Stimulated activated naive CD8-positive, alpha-beta T cell treated with anti-CD3 and anti-CD28 coated beads, Interleukin-15, Interleukin-2, amounts not matched to agents 100 ng/mL and 50 ng/mL, for 24 hours (primary cell): Measurements from ENCODE around the gene ATP10A.
A peak's percentile ranks its signal among the peaks of the same experiment; 100 is the strongest.

Source experiments
- H3K27ac Mint-ChIP-seq: one replicate; pipeline ENCODE4 v1.8.0; 2021; ENCODE audit warnings: mild to moderate bottlenecking, mixed read lengths
- H3K27me3 Mint-ChIP-seq: one replicate; pipeline ENCODE4 v1.8.0; 2021; ENCODE audit warnings: mixed read lengths
- H3K36me3 Mint-ChIP-seq: one replicate; pipeline ENCODE4 v1.8.0; 2021; ENCODE audit warnings: low read depth, mixed read lengths
- H3K4me1 Mint-ChIP-seq: one replicate; pipeline ENCODE4 v1.8.0; 2021; ENCODE audit warnings: low read depth, mixed read lengths
- H3K4me3 Mint-ChIP-seq: one replicate; pipeline ENCODE4 v1.8.0; 2021; ENCODE audit warnings: mild to moderate bottlenecking, mixed read lengths
- H3K9me3 Mint-ChIP-seq: one replicate; pipeline ENCODE4 v1.8.0; 2021; ENCODE audit warnings: mixed read lengths

The ATP10A gene, protein sequence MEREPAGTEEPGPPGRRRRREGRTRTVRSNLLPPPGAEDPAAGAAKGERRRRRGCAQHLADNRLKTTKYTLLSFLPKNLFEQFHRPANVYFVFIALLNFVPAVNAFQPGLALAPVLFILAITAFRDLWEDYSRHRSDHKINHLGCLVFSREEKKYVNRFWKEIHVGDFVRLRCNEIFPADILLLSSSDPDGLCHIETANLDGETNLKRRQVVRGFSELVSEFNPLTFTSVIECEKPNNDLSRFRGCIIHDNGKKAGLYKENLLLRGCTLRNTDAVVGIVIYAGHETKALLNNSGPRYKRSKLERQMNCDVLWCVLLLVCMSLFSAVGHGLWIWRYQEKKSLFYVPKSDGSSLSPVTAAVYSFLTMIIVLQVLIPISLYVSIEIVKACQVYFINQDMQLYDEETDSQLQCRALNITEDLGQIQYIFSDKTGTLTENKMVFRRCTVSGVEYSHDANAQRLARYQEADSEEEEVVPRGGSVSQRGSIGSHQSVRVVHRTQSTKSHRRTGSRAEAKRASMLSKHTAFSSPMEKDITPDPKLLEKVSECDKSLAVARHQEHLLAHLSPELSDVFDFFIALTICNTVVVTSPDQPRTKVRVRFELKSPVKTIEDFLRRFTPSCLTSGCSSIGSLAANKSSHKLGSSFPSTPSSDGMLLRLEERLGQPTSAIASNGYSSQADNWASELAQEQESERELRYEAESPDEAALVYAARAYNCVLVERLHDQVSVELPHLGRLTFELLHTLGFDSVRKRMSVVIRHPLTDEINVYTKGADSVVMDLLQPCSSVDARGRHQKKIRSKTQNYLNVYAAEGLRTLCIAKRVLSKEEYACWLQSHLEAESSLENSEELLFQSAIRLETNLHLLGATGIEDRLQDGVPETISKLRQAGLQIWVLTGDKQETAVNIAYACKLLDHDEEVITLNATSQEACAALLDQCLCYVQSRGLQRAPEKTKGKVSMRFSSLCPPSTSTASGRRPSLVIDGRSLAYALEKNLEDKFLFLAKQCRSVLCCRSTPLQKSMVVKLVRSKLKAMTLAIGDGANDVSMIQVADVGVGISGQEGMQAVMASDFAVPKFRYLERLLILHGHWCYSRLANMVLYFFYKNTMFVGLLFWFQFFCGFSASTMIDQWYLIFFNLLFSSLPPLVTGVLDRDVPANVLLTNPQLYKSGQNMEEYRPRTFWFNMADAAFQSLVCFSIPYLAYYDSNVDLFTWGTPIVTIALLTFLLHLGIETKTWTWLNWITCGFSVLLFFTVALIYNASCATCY (N-terminal part only)

DNA sequence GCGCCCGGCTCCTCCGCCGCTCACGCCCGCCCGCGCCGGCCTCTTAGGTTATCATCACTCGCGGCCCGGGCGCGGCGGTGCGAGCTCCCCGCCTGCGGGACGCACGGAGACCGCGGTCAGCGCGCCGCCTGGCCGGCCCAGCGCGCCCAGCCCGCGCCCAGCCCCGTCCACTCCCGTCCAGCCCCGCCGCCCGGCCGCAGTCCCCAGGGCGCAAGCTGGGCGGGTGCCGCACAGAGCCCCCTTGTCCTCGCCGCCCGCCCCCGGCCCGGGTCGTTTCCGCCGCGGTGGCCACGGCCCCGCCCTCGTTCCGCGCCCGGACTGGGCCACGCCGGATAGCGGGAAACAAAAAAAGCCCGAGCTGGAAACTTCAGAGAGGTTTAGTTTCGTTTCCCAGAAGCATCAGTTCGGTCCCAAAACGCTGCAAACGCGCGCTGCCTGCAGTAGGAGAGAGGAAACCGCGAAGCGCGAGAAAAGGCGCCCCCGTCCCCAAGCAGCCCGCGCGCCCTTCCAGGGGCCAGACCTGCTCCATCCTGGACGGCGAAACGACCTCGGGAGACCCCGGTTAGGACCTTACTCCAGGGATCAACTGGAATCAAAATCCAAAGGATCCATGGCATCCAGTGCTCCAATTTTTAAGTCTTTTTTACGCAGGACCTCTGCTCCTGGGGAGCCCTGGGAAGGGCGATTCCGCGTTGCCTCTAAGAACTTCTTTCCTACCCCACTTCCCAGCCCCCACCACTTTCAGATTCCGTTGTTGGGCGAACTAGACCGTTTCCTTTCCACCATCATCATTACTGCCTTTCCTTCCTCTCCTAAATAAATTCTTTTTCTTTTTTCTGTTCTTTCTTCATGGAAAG lies at the start of gene ATP10A:
ATP10A (minus strand) TSS at position 217 of the 857 bp plus-strand sequence. CDS start 231 bp downstream, outside the sequence.
- Mint-ChIP-seq H3K36me3 (peaks cover 17% of the 10 kb centered on the region), H3K9me3 (no peaks in the 10 kb centered on the region), H3K27ac (peak within 1 kb of the TSS; percentile 88), H3K4me3 (peak within 1 kb of the TSS; percentile 89), H3K27me3 (peaks cover 9% of the 10 kb centered on the region), H3K4me1 (peaks cover 36% of the 10 kb centered on the region)

DNA sequence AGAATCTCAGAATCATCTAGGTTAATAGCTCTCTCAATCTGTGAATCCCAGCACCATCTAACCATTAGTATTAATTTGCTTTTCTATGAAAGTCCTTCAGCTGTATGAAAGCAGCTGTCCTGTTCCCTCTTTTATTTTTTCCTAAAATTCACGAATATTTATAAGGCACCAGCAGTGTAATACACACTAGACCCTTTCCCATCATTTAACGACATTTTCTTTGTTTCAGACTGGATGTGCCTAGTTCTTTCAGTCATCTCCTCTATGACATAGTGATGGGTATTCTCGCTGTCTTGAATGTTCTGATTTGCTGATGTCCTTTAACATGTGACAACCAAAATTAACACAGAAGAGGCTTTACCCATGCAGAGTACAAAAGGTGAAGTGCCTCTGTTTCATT lies 48.9 kb upstream of the ATP10A start:
- H3K4me3 Mint-ChIP-seq = no peak overlapping the region
- H3K27ac Mint-ChIP-seq = no peak overlapping the region
- H3K9me3 Mint-ChIP-seq = no peaks in the 10 kb centered on the region
- H3K36me3 Mint-ChIP-seq = no peaks in the 10 kb centered on the region
- peaks cover 4% of the 10 kb centered on the region for H3K27me3 Mint-ChIP-seq
- H3K4me1 Mint-ChIP-seq = no peaks in the 10 kb centered on the region

DNA sequence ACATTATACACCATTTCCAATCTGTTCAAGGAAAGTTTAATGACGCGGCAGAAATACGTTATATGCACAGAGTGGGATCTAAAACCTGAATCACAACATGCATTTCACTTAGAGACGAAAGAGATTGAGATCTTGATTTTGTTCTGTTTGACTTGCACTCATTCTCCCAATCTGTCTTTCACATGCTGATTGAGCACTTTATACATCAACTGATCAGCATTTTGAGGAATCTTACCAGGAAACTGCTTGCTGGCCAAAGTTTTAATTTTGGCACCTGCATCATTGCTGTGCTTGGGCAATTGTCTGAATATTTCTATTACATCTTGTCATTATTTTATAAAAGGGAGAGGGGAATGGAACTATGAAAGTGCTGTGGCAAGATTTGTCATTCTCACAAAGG lies 47.7 kb upstream of the ATP10A start:
- Mint-ChIP-seq H3K27me3 (no peaks in the 10 kb centered on the region), H3K4me1 (peaks cover under 1% of the 10 kb centered on the region), H3K4me3 (no peak overlapping the region), H3K36me3 (no peaks in the 10 kb centered on the region), H3K9me3 (no peaks in the 10 kb centered on the region), H3K27ac (no peak overlapping the region)

GRCh38 chr15:25909806-25910205 lies 46.7 kb upstream of the ATP10A start:
- Mint-ChIP-seq H3K27ac (no peak overlapping the region), H3K4me3 (no peak overlapping the region)

DNA sequence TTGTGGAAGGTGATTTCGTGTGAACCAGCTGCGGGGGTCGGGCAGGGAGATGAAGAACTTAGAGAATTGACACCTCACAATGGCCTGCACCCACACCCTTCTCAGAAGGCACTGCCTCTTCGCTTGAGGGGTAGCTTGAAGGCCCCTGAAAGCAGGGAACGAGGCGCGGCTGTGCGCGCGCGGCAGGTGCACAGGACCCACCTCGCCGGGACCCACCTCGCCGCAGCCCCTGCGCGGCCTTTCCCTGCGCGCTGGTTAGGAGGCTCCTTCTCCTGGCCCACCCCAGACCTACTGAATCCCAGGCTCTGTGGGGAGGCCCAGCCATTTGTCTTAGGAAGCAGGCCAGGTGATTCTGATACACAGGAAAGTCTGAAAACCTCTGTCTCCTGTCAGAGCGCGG lies 46.2 kb upstream of the ATP10A start:
- Mint-ChIP-seq H3K36me3 (no peaks in the 10 kb centered on the region), H3K4me3 (no peak overlapping the region), H3K27me3 (no peaks in the 10 kb centered on the region), H3K27ac (no peak overlapping the region), H3K4me1 (peaks cover 15% of the 10 kb centered on the region), H3K9me3 (no peaks in the 10 kb centered on the region)

More at GRCh38 chr15:25909806-25910205, 46.7 kb upstream of the ATP10A start:
- Mint-ChIP-seq H3K9me3 (no peaks in the 10 kb centered on the region), H3K4me1 (peaks cover 10% of the 10 kb centered on the region), H3K27me3 (no peaks in the 10 kb centered on the region), H3K36me3 (no peaks in the 10 kb centered on the region)

- H3K4me1 Mint-ChIP-seq = peaks cover 32% of the 10 kb centered on the region
- H3K36me3 Mint-ChIP-seq = no peaks in the 10 kb centered on the region
- no peaks in the 10 kb centered on the region for H3K9me3 Mint-ChIP-seq
- H3K4me3 Mint-ChIP-seq = peak overlapping the region; percentile 3
- no peaks in the 10 kb centered on the region for H3K27me3 Mint-ChIP-seq
- H3K27ac Mint-ChIP-seq = peak overlapping the region; percentile 86
Measured at GRCh38 chr15:25905140-25905539, 42.0 kb upstream of the ATP10A start.

GRCh38 chr15:25903024-25903581 lies 40.0 kb upstream of the ATP10A start:
- Mint-ChIP-seq H3K4me3 (peak overlapping the region; percentile 40), H3K4me1 (peaks cover 32% of the 10 kb centered on the region), H3K36me3 (no peaks in the 10 kb centered on the region)

DNA sequence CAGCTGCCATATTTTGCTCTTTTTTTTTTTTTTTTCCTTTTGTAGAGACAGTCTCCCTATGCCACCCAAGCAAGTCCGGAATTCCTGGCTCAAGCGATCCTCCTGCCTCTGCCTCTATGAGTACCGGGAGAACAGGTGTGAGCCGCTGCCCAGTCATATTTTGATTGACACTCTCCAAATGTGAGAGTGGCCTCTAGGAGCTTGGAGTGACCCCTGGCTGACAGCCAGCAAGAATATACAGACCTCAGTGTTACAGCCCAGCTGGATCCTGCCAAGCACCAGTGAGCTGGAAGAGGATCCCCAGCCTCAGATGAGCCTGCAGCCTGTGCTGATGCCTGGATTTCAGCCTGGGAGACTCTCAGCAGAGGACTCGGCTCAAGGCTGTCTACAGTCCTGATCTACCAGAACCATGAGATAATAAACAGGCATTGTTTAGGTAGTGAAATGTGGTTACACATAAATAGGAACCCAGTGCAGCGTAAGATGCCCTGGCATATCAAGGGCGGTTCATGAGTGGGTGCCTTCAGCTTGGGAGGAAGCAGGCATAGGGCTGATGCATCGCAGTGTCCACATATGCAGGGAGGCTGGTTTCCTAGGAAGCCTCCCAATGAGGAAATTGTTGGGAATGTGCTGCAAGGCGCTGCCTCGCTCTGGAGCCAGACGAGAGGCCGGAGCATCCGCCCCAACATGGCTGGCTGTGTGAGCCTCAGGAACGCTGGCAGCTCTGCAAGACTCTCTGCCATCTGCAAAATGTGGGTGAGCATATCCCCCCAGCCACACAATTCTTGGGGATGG lies 38.9 kb upstream of the ATP10A start:
- H3K27ac Mint-ChIP-seq = no peak overlapping the region
- H3K36me3 Mint-ChIP-seq = no peaks in the 10 kb centered on the region
- no peaks in the 10 kb centered on the region for H3K27me3 Mint-ChIP-seq
- no peak overlapping the region for H3K4me3 Mint-ChIP-seq
- no peaks in the 10 kb centered on the region for H3K9me3 Mint-ChIP-seq
- H3K4me1 Mint-ChIP-seq = peaks cover 32% of the 10 kb centered on the region

More at GRCh38 chr15:25903024-25903581, 40.0 kb upstream of the ATP10A start:
- Mint-ChIP-seq H3K9me3 (no peaks in the 10 kb centered on the region), H3K27ac (peak overlapping the region; percentile 87), H3K27me3 (no peaks in the 10 kb centered on the region)

- Mint-ChIP-seq H3K9me3 (no peaks in the 10 kb centered on the region), H3K4me3 (no peak overlapping the region), H3K36me3 (no peaks in the 10 kb centered on the region), H3K27me3 (no peaks in the 10 kb centered on the region), H3K4me1 (peaks cover 32% of the 10 kb centered on the region), H3K27ac (no peak overlapping the region)
Measured at GRCh38 chr15:25900901-25901300, 37.8 kb upstream of the ATP10A start.

- Mint-ChIP-seq H3K9me3 (no peaks in the 10 kb centered on the region), H3K4me1 (peaks cover 28% of the 10 kb centered on the region), H3K36me3 (no peaks in the 10 kb centered on the region), H3K27ac (no peak overlapping the region), H3K27me3 (no peaks in the 10 kb centered on the region), H3K4me3 (no peak overlapping the region)
Measured at GRCh38 chr15:25900431-25900830, 37.3 kb upstream of the ATP10A start.

- no peak overlapping the region for H3K27ac Mint-ChIP-seq
- no peaks in the 10 kb centered on the region for H3K27me3 Mint-ChIP-seq
- no peaks in the 10 kb centered on the region for H3K36me3 Mint-ChIP-seq
- no peaks in the 10 kb centered on the region for H3K9me3 Mint-ChIP-seq
- peaks cover 23% of the 10 kb centered on the region for H3K4me1 Mint-ChIP-seq
- H3K4me3 Mint-ChIP-seq = no peak overlapping the region
Measured at GRCh38 chr15:25899870-25900269, 36.7 kb upstream of the ATP10A start.

DNA sequence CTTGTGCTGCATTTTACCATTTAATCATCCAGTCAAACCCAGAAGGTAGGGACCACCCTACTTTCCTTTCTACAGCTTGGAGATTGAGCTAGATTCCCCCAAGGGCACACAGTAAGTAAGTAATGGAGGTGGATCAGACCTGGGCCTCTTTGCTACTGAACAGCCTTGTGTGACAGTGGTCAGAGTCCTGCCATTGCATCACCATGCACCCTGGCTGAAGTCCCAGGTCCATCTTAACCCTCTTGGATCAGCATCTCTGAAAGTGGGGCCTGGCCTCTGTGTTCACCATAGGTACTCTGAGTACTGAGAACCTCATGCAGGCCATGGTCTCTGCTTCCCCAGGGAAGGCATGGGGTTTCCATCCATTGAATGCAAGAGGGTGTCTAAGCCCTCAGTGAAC lies 34.5 kb upstream of the ATP10A start:
- Mint-ChIP-seq H3K4me3 (no peak overlapping the region), H3K27me3 (peaks cover 4% of the 10 kb centered on the region), H3K36me3 (no peaks in the 10 kb centered on the region), H3K27ac (no peak overlapping the region), H3K4me1 (peaks cover 2% of the 10 kb centered on the region), H3K9me3 (no peaks in the 10 kb centered on the region)

DNA sequence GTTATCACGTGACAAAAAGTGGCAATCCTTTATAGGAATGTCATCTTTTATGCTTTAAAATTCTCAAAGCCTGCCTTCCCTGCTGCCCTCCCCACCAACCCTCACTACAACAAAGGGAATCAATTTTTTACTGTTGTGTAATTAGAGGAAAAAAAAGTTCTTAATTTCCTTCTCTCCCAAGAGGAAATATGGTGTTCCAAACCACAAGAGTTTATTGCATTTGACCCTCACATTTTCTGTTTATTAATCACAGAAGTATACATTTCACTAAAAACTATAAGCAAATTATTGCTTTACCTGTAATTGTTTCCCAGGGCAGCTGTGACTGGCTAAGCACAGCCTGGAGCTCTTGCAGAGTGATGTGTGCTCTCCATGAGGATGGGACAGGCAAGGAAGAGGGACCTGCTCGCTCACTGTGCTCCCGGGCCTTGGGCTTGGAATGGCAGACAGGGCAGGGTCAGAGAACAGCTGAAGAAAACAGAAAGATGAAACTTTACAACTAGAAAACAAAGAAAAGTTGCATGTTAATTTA lies 31.3 kb upstream of the ATP10A start:
- Mint-ChIP-seq H3K36me3 (no peaks in the 10 kb centered on the region), H3K27me3 (peaks cover 9% of the 10 kb centered on the region), H3K4me3 (no peak overlapping the region), H3K9me3 (no peaks in the 10 kb centered on the region), H3K4me1 (no peaks in the 10 kb centered on the region), H3K27ac (no peak overlapping the region)
